Aorta (tissue), 5 donors: ENCODE measurements around the gene APOBEC3C. TPM values are rescaled to one million over a fixed set of nuclear protein-coding genes. Genes with fewer than 3 reads are reported as not detected.
"Not testable (repeated sequence)": the region's sequence is repeated elsewhere in the genome, so short reads cannot be mapped to it uniquely, and the experiment has no call there.

Source experiments
- ATAC-seq: fragments of 200-7000 bp; cut with Tn5 transposase; one replicate; pipeline ENCODE4 v1.9.1; 2022; ENCODE audit warnings: moderate library complexity; ENCODE audit not compliant: low FRiP score
- DNase-seq, 2 donors: peaks; one replicate each; pipeline ENCODE4 v3.0.0-alpha.2; 2020
- H3K27ac ChIP-seq, 2 donors: one replicate each; pipeline ENCODE4 v1.5.1; 2013; ENCODE audit warnings: low read length in 2 of 2, mild to moderate bottlenecking in 2 of 2, moderate library complexity in 2 of 2, control low read depth in 1 of 2, inconsistent platforms in 1 of 2, low read depth in 1 of 2
- H3K27me3 ChIP-seq, 2 donors: one replicate each; pipeline ENCODE4 v1.6.1; 2013; ENCODE audit warnings: control low read depth in 1 of 2, low read length in 1 of 2, mild to moderate bottlenecking in 1 of 2, moderate library complexity in 1 of 2; ENCODE audit not compliant: insufficient read depth in 2 of 2, control insufficient read depth in 1 of 2
- H3K36me3 ChIP-seq, 2 donors: one replicate each; pipeline ENCODE4 v1.6.1; 2013; ENCODE audit warnings: control low read depth in 1 of 2, low read length in 1 of 2, mild to moderate bottlenecking in 1 of 2; ENCODE audit not compliant: insufficient read depth in 2 of 2, control insufficient read depth in 1 of 2
- H3K4me1 ChIP-seq, 2 donors: one replicate each; pipeline ENCODE4 v1.6.1; 2013; ENCODE audit warnings: low read length in 2 of 2, control low read depth in 1 of 2, mild to moderate bottlenecking in 1 of 2, moderate library complexity in 1 of 2; ENCODE audit not compliant: insufficient read depth in 2 of 2, control insufficient read depth in 1 of 2
- H3K4me3 ChIP-seq, 2 donors: one replicate each; pipeline ENCODE4 v1.5.1; 2013; ENCODE audit warnings: low read length in 2 of 2, control low read depth in 1 of 2, mild to moderate bottlenecking in 1 of 2
- H3K9me3 ChIP-seq: one replicate; pipeline ENCODE4 v1.6.1; 2013; ENCODE audit warnings: mild to moderate bottlenecking, low read length; ENCODE audit not compliant: control insufficient read depth
- WGBS, 2 donors: extraction: QIAGEN DNeasy Blood & Tissue Kit; methylation state at CpG; one replicate each; pipeline ENCODE4 v1.1.7; 2013; 5-methylcytosine and 5-hydroxymethylcytosine counted together
- intact Hi-C, 2 donors: fragments of 100-400 bp; cut with DNase I; formaldehyde crosslinking; loops; one replicate each; pipeline versions ENCODE4 v1.14.2 to v1.15.0; 2022
- polyA plus RNA-seq, 2 donors: library from polyadenylated mRNA; stranded (reverse); fragments of 200-250 nt; gene quantifications; one replicate each; pipeline ENCODE4 v1.2.3, GENCODE V29; 2013
- total RNA-seq, 2 donors: library from RNA; stranded (reverse); fragmentation: NEBNext Ultra II Directional; extraction: Animal tissue kit (Norgen Biotek cat#: 25700); gene quantifications; one replicate each; pipeline ENCODE4 v1.2.1, GENCODE V29; 2021
- donor health status: healthy with polysubstance abuse.
- donor health status: Bipolar disorder and iron deficiency.
- donor health status: DM: no; HTN: no; CAD: no.
- donor health status: DM: no; HTN: no; CAD: no.
- donor health status: DM: yes; HTN: yes; CAD: no.

APOBEC3C gene
- total and polyA plus RNA-seq, 4 donors: 12.4 to 25.3 (median 17.8) TPM

DNA sequence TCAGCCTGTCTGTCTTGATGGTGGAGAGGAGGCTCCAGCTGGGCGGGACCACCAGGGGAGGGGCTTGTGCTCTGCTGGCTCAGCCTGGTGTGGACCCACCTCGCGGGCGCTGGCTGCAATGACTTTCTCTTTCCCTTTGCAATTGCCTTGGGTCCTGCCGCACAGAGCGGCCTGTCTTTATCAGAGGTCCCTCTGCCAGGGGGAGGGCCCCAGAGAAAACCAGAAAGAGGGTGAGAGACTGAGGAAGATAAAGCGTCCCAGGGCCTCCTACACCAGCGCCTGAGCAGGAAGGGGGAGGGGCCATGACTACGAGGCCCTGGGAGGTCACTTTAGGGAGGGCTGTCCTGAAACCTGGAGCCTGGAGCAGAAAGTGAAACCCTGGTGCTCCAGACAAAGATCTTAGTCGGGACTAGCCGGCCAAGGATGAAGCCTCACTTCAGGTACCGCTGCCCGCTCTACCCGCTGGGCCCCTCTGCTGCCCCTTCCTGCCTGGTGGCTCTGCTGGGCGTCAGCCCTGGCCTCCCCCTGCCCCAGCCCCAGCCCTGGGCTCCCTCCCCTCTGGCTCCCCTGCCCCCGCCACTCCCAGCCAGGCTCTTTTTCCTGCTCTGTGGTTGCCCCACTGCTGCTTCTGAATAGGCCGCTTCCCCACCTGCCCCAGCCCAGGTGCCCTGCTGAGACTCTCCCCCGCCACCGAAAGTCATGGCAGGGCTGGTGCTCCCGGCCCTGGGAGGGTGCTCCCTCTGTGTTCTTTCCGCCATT lies 26.7 kb downstream of the APOBEC3C start, which contains the start of gene APOBEC3F:
TSS of gene APOBEC3F (plus strand) at position 327 of the 759 bp plus-strand sequence. CDS start at position 424, 97 bp downstream.
- 1% methylated on average over 13 to 21 of the region's 21 CpGs for WGBS, 2 donors
- H3K4me1 ChIP-seq, H3K27me3 ChIP-seq, H3K9me3 ChIP-seq, H3K36me3 ChIP-seq, intact Hi-C loops: not testable (repeated sequence)
- peak within 1 kb of the TSS in 1 of 2 donors; percentile 65 for H3K27ac ChIP-seq
- ATAC-seq: peak; percentile 92
- peak; percentile 71 to 80 for DNase-seq
- peak within 1 kb of the TSS; percentile 10 to 63 for H3K4me3 ChIP-seq

DNA sequence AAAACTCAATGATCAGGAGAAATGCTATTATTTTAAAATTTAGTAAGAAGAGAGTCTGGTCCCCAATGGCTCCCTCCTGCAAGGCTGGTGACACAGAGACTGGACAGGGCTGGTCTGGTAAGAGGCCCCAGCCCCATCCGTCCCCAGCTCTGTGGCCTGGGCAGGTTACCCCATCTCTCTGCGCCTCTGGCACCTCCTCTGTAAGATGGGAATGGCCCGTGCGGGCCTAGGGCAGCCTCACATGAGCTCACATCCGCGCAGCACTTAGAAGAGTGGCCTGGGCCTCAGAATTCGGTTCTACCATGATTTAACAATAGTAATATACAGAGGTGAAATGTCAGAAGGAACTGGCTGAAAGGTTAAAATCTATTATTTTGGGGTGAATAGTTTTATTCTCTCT lies 27.9 kb downstream of the APOBEC3C start:
- intact Hi-C loops: no loop called here
- 96 to 97% methylated on average over 7 of the region's 7 CpGs for WGBS, 2 donors

DNA sequence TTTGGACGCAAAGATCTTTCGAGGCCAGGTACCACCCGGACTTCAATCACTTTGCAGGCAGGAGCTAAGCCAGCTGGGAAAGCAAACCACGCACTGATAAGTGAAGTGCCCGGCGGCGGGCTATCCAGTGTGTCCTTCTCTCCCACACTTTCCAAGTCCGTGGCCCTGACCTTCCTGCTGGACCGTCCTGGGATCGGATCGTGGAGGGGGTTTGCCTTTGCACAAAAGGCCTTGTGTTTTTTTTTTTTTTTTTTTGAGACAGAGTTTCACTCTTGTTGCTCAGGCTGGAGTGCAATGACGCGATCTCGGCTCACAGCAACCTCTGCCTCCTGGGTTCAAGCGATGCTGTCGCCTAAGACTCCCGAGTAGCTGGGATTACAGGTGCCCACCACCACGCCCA lies 29.0 kb downstream of the APOBEC3C start:
- intact Hi-C loops, H3K27ac ChIP-seq, H3K36me3 ChIP-seq, H3K27me3 ChIP-seq, H3K4me1 ChIP-seq, DNase-seq, H3K9me3 ChIP-seq, H3K4me3 ChIP-seq, ATAC-seq: not testable (repeated sequence)
- 96% methylated on average over 15 to 18 of the region's 18 CpGs for WGBS, 2 donors

More for the DNA sequence above, 27.9 kb downstream of the APOBEC3C start:
- Histone ChIP-seq H3K9me3 (no peaks in the 10 kb centered on the region), H3K27me3 (no peaks in the 10 kb centered on the region), H3K4me1 (no peaks in the 10 kb centered on the region), H3K27ac (no peak overlapping the region), H3K4me3 (no peak overlapping the region), H3K36me3 (no peaks in the 10 kb centered on the region)
- ATAC-seq (no peak), DNase-seq (no peak)

DNA sequence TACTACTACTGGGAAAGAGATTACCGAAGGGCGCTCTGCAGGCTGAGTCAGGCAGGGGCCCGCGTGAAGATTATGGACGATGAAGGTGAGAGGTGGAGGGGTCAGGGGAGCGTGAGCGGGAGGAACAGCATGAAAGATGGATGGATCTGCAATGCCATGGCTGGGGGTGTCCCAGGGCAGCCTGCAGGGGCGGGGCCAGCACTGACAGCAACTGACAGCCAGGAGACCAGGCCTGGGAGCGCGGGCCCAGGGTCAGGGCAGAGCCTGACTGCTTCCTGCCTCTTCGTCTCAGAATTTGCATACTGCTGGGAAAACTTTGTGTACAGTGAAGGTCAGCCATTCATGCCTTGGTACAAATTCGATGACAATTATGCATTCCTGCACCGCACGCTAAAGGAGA lies 31.1 kb downstream of the APOBEC3C start:
- H3K4me3 ChIP-seq, H3K9me3 ChIP-seq, DNase-seq, H3K27me3 ChIP-seq, H3K36me3 ChIP-seq, ATAC-seq, H3K27ac ChIP-seq, intact Hi-C loops, H3K4me1 ChIP-seq: not testable (repeated sequence)
- 78 to 87% methylated on average over 13 to 14 of the region's 14 CpGs for WGBS, 2 donors

DNA sequence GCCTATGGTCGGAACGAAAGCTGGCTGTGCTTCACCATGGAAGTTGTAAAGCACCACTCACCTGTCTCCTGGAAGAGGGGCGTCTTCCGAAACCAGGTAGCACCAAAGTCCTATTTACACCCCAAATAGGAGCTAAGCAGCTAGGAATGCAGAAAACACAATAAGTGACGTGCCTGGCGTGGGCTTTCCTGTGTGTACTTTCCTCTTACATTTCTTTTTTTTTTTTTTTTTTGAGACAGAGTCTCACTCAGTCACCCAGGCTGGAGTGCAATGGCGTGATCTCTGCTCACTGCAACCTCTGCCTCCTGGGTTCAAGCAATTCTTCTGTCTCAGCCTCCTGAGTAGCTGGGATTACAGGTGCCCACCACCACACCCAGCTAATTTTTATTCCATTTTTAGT lies 35.4 kb downstream of the APOBEC3C start:
- DNase-seq, intact Hi-C loops: not testable (repeated sequence)

DNA sequence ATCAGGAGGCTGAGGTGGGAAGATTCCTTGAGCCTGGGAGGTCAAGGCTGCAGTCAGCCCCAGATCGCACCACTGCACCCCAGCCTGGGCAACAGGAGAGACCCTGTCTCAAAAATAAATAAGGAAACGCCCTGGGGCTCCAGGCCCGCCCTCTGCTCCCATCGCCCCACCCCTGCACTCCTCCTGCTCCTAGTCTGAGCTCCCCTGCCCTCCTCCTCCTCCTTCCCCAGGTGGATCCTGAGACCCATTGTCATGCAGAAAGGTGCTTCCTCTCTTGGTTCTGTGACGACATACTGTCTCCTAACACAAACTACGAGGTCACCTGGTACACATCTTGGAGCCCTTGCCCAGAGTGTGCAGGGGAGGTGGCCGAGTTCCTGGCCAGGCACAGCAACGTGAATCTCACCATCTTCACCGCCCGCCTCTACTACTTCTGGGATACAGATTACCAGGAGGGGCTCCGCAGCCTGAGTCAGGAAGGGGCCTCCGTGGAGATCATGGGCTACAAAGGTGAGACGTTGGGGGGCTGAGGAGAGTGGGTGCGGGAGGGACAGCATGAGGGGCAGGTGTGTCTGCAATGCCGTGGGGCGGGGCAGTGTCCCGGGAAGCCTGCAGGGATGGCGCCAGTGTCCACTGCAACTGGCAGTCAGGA lies 37.9 kb downstream of the APOBEC3C start:
- H3K27me3 ChIP-seq, H3K27ac ChIP-seq, intact Hi-C loops, H3K36me3 ChIP-seq, DNase-seq, H3K4me1 ChIP-seq, ATAC-seq, H3K9me3 ChIP-seq, H3K4me3 ChIP-seq: not testable (repeated sequence)
- WGBS, 2 donors: 69 to 75% methylated on average over 16 to 17 of the region's 18 CpGs

More for the DNA sequence above, 35.4 kb downstream of the APOBEC3C start:
- WGBS, 2 donors: 77 to 79% methylated on average over 7 of the region's 7 CpGs
- not testable (repeated sequence) for H3K9me3 ChIP-seq, ATAC-seq, H3K4me1 ChIP-seq, H3K27ac ChIP-seq, H3K4me3 ChIP-seq, H3K36me3 ChIP-seq, H3K27me3 ChIP-seq

DNA sequence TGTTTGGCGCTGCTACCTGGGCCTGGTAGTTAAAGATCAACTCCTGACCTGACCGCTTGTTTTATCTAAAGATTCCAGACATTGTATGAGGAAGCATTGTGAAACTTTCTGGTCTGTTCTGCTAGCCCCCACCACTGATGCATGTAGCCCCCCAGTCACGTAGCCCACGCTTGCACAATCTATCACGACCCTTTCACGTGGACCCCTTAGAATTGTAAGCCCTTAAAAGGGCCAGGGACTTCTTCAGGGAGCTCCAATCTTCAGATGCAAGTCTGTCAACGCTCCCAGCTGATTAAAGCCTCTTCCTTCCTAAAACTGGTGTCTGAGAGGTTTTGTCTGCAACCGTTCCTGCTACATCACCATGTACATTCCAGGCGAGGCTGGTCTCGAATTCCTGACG lies 41.6 kb downstream of the APOBEC3C start:
- no peaks in the 10 kb centered on the region for H3K27me3 ChIP-seq
- no peak overlapping the region for H3K27ac ChIP-seq
- WGBS, 2 donors: 94 to 96% methylated on average over 11 of the region's 11 CpGs
- H3K36me3 ChIP-seq: no peaks in the 10 kb centered on the region
- no peaks in the 10 kb centered on the region for H3K9me3 ChIP-seq
- intact Hi-C loops: no loop called here
- H3K4me3 ChIP-seq: no peak overlapping the region
- no peak for DNase-seq
- ATAC-seq: no peak
- H3K4me1 ChIP-seq: no peaks in the 10 kb centered on the region

DNA sequence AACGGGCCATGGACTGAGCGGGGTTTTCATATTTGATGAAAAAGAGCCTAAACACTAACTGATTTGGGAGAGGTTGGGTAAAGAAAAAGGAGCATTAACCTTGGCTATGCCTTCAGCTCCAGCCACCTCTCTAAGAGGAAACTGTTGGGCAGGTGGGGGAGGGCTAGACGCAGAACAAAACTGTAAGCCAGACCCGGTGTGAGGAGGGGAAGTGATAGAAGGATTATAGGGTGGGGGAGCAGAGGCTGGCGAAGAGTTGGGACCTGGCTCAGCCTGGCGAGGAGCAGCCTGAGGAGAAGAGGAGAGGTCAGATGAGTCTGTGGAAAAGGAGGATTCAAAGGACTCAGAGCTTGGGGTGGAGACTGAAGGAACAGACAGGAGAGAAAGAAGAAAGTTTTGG lies 47.2 kb downstream of the APOBEC3C start:
- H3K27ac ChIP-seq, H3K27me3 ChIP-seq, H3K4me3 ChIP-seq, DNase-seq, H3K36me3 ChIP-seq, intact Hi-C loops, ATAC-seq, H3K9me3 ChIP-seq, H3K4me1 ChIP-seq: not testable (repeated sequence)
- WGBS, 2 donors: 69 to 70% methylated on average over 6 of the region's 6 CpGs

DNA sequence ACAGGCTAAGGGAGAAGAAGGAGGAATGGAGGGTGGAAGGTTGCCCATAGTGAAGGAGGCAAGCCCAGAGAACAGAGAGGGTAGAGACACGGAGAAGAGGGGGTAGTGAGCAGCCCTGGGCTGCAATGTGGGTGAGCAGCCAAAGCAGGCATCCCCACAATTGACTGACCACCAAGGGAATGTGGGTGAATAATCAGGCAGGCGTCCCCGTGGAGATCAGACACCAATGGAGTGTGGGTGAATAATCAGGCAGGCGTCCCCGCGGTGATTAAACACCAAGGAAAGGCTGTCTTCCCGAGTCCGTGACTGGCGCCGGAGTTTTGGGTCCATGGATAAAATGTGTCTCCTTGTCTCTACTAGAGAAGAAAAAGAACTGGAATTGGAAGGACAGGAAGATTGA lies 47.9 kb downstream of the APOBEC3C start:
- intact Hi-C loops: not testable (repeated sequence)
- WGBS, 2 donors: 82 to 83% methylated on average over 10 of the region's 10 CpGs

More for the DNA sequence above, 47.9 kb downstream of the APOBEC3C start:
- H3K9me3 ChIP-seq, H3K4me3 ChIP-seq, ATAC-seq, DNase-seq, H3K36me3 ChIP-seq, H3K27me3 ChIP-seq, H3K27ac ChIP-seq, H3K4me1 ChIP-seq: not testable (repeated sequence)
